Kasumi-1 (cell line): ENCODE data around the gene MPO.
A peak's percentile ranks its signal among the peaks of the same experiment; 100 is the strongest.

Source experiments
- DNase-seq, 2 experiments: peaks; one replicate each; lab custom pipeline; 2025; lab: John Stamatoyannopoulos, UW

MPO gene

GRCh38 chr17:58306131-58306951 lies 25.6 kb upstream of the MPO start:
- no peak for DNase-seq

GRCh38 chr17:58305626-58306025 lies 24.9 kb upstream of the MPO start:
- no peak for DNase-seq

DNA sequence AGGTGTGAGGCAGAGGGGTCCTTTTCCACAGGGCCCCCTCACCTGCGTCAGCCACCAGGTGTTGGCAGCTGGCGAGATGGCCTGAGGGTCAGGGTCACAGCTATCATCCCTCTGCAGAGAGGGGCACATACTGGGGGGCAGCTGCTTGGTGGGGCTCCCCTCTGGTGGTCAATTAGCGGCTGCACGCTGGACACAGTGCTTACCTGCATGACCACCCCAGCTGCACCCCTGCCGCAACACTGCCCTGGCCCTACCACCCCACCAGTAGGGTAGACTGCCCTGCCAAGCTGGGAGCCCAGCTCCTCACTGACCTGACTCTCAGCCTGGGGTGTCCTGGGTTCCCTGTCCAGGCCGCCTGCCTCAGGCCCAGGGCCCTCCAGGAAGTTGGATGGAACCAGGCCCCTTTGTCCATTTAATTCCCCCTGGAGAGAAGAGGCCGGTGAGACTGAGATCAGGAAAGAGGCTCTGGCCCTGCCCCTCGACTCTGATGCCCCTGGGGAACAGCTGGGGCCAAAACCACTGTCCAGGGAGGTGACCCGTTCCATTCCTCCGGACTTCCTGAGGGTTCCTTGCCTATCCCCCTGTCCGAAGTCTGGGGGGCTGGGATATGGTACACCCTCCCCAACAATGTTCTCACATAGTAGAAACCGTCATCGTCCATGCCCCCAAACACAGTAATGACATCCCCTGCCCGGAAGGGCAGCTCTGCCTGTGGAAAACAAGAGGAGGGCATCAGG lies 24.2 kb upstream of the MPO start:
- DNase-seq, result no peak

- DNase-seq, result no peak
These were observed 23.4 kb upstream of the MPO start for GRCh38 chr17:58303971-58304749.

DNA sequence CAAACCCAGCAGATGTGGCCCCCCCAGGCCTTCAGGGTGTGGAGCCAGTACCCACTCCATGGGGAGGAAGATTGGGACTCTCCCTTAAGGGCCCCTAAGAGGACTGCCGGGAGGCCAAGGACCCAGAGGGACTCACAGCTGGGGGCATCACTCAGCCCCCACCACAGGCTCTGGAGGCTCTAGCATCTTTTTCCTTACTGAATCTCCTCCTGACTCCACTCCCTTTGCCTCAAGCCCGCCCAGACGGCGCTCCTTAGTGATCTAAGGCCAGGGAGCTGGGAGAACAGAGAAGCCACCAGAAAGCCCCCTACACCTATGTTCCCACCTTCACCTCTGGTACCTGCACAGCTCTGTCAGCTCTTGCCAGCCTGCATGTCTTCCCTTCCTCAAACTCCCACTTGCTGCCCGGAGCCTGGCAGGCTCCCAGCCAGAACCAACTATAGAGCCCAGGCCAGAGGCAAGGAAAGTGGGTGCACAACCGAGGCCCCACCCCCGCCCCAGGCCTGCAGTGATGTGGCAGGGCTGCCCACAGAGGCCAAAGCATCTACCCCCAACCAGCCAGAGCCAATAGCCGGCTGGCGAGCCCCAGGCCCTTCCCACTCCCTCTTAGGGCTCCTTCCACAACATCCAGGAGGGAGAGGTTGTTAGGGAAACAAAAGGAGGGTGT lies 22.3 kb upstream of the MPO start:
- no peak for DNase-seq

GRCh38 chr17:58302171-58302918 lies 21.6 kb upstream of the MPO start:
- no peak for DNase-seq

- DNase-seq, result no peak
These were observed 20.9 kb upstream of the MPO start for GRCh38 chr17:58301504-58302150.

DNA sequence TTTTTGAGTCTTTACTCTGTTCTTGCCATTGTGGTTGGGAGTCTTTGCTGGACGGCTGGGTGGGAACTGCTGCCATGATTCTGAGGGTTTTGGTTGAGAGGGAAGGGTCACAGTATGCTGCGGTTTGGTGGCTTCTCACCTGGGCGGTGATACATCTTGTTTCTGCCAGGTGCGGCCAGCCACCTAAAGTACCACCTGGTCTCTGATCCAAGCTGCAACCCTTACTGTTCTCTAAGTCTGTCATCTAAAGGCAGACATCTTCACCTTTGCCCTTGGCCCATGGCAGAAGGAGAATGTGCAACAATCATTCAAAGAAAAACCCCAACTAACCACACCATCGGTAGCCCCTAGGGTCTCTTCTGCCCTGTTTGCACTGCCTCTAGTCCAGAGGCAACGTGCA lies 19.6 kb upstream of the MPO start:
- no peak for DNase-seq

GRCh38 chr17:58294034-58294433 lies 13.3 kb upstream of the MPO start:
- DNase-seq, result no peak

DNA sequence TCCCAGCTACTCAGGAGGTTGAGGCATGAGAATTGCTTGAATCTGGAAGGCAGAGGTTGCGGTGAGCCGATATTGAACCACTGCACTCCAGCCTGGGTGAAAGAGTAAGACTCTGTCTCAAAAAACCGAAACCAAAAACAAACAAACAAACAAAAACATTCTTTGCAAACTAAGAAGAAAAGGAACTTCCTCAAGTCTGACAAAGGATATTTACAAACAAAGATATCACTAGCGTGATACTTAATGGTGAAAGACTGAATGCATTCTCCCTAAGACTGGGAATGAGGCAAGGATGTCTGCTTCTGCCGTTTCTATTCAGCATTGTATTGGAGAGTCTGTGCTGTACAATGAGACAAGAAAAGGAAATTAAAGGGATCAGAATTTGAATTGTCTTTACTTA lies 10.5 kb upstream of the MPO start:
- DNase-seq, result no peak

DNA sequence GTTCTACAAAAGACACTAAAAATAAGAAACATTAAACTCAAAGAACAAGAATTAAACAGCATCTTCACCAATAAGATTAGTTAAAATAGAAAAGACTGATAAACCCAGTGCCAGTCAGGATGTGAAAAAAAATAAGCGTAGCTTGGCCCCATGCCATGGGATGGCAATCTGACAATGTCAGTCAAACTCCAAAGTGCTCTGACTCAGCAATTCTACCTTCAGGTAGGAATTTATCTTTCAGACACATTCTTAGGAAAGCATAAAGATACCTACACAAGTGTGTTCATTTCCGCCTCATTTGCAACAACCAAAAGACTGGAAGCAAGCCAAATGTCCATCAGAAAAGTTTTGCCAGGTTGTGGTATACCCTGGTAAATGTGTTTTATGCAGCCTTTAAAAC lies 9.1 kb upstream of the MPO start:
- DNase-seq, result no peak

DNA sequence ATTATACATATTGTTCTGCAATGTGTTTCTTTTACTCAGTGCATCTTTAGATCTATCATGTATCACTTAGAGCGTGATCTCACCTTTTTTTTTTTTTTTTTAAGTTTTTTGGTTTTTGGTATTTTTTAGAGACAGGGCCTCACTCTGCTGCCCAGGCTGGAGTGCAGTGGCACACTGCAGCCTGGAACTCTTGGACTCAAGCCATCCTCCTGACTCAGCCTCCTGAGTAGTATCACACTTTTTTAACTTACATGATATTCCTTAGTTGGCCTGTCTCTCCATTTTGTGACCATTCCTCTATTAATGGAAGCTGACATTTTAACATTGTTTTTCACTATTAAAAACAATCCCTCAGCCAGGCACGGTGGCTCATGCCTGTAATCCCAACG lies 4.7 kb upstream of the MPO start:
- no peak for DNase-seq

- DNase-seq, result peak; percentile 98 to 99
These were observed 4.1 kb upstream of the MPO start for GRCh38 chr17:58284613-58285421.

DNA sequence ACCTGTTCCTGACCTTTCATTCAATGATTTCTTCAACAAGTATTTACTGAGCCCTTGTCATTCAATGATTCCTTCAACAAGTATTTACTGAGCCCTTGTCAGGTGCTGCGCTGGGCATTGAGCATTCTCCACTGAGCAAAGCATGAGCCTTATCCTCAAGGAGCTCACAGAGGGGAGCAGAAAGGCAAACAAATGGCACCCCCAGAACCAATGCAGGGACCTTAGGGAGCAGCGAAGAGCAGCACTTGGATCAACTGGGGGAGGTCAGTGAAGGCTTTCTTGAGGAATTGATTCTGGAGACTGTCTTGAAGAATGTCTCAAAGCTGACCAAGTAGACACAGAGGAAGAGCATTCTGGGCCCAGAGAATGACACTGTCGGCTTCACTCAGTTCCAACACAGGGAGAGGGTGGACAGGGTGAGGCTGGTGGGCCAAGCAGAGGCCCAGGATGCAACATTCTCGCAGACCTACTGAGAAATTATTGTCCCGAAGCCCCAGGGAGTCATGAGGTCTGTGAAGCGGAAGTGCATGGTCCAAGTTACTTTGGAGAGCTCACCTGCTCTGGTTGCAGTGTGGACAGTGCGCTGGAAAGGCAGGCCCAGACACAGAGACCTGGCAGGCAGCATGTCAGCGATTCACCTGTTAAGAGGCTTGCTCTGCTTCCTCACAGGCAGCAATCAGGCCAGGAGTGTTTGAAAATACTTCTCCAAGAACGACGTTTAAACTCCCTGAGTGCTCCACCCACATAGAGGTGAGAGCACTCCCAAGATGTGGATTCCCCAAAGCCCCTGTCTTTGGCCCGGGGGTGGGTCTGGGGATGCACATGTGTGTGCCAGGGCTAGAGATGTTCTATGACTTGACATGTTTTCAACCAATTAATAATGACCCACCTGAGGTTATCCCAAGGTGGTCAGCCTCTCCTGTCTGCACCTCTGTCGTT lies 3.2 kb upstream of the MPO start:
- DNase-seq, result no peak

GRCh38 chr17:58282442-58282841 lies 1.7 kb upstream of the MPO start:
- DNase-seq, result no peak

GRCh38 chr17:58281511-58282011 lies 826 bp upstream of the MPO start:
- DNase-seq, result peak; percentile 100

- no peak for DNase-seq
These were observed 827 bp downstream of the MPO start for GRCh38 chr17:58279736-58280479.
